IMR-90 (cell line): Measurements from ENCODE around the gene GTPBP6. TPM values are rescaled to one million over a fixed set of nuclear protein-coding genes. Genes with fewer than 3 reads are reported as not detected.

Source experiments
- ATAC-seq: fragments of 200-7000 bp; cut with Tn5 transposase; 2 replicates; pipeline ENCODE4 v1.9.1; 2020; ENCODE audit warnings: low read depth, mild to moderate bottlenecking, moderate library complexity
- BruUV-seq: library from RNA; stranded (reverse); fragments of 400-500 nt; replicated peaks from 2 replicates; lab custom pipeline; 2021; lab: Mats Ljungman, UMichigan
- CTCF ChIA-PET: fragments of 300-600 bp; formaldehyde crosslinking; extraction: SDS; loops from one replicate; lab custom pipeline; 2021; ENCODE audit warnings: antibody characterized with exemption; lab: Yijun Ruan, JAX
- POLR2A ChIA-PET: fragments of 300-600 bp; sonication (Branson Sonifier 250); formaldehyde crosslinking; loops from one replicate; lab custom pipeline; 2022; ENCODE audit warnings: antibody characterized with exemption; ENCODE audit not compliant: unreplicated experiment; lab: Charles Lee
- DNase-seq: peaks from one replicate; pipeline ENCODE4 v3.0.0; 2013
- H2AFZ ChIP-seq: replicated peaks from 2 replicates; pipeline ENCODE3; 2013; ENCODE audit warnings: low read length, mild to moderate bottlenecking; ENCODE audit not compliant: poor library complexity
- H2AK5ac ChIP-seq: 2 replicates; pipeline ENCODE4 v1.6.1; 2013; ENCODE audit warnings: low read depth, low read length, inconsistent platforms
- H2AK9ac ChIP-seq: replicated peaks from 2 replicates; pipeline ENCODE3; 2013; ENCODE audit warnings: mild to moderate bottlenecking, low read depth, low read length, moderate library complexity; ENCODE audit not compliant: poor library complexity
- H2BK120ac ChIP-seq: 2 replicates; pipeline ENCODE4 v1.6.1; 2013; ENCODE audit warnings: low read depth, low read length, inconsistent platforms
- H2BK15ac ChIP-seq: 3 replicates; pipeline ENCODE4 v1.6.1; 2013; ENCODE audit warnings: low read depth, low read length, inconsistent platforms
- H2BK20ac ChIP-seq: 2 replicates; pipeline ENCODE4 v1.6.1; 2013; ENCODE audit warnings: low read depth, mild to moderate bottlenecking, inconsistent platforms, low read length, moderate library complexity
- H2BK5ac ChIP-seq: 2 replicates; pipeline ENCODE4 v1.6.1; 2013; ENCODE audit warnings: mild to moderate bottlenecking, low read depth, low read length, inconsistent platforms; ENCODE audit not compliant: poor library complexity, severe bottlenecking
- H3K14ac ChIP-seq: replicated peaks from 2 replicates; pipeline ENCODE4 v1.6.1; 2013; ENCODE audit warnings: low read depth, low read length, inconsistent platforms
- H3K18ac ChIP-seq: 2 replicates; pipeline ENCODE4 v1.6.1; 2013; ENCODE audit warnings: low read depth, low read length, control low read depth
- H3K23ac ChIP-seq: 2 replicates; pipeline ENCODE4 v1.6.1; 2013; ENCODE audit warnings: low read depth, low read length, inconsistent platforms
- H3K27ac ChIP-seq: 2 replicates; pipeline ENCODE4 v1.5.1; 2013; ENCODE audit warnings: mild to moderate bottlenecking, control low read depth, low read length; ENCODE audit not compliant: insufficient read depth
- H3K27me3 ChIP-seq: 2 replicates; pipeline ENCODE4 v1.6.1; 2013; ENCODE audit warnings: low read length; ENCODE audit not compliant: control insufficient read depth, insufficient read depth
- H3K36me3 ChIP-seq: 2 replicates; pipeline ENCODE4 v1.6.1; 2013; ENCODE audit warnings: low read length, mixed read lengths; ENCODE audit not compliant: control insufficient read depth, insufficient read depth
- H3K4ac ChIP-seq: 2 replicates; pipeline ENCODE4 v1.6.1; 2013; ENCODE audit warnings: low read depth, low read length, inconsistent platforms
- H3K4me1 ChIP-seq: 2 replicates; pipeline ENCODE4 v1.6.1; 2013; ENCODE audit warnings: low read length, mixed read lengths; ENCODE audit not compliant: control insufficient read depth, insufficient read depth
- H3K4me2 ChIP-seq: 2 replicates; pipeline ENCODE4 v1.6.1; 2013; ENCODE audit warnings: low read depth, mild to moderate bottlenecking, control low read depth, low read length, moderate library complexity
- H3K4me3 ChIP-seq: 2 replicates; pipeline ENCODE4 v1.5.1; 2013; ENCODE audit warnings: low read depth, mild to moderate bottlenecking, control low read depth, low read length, moderate library complexity; ENCODE audit not compliant: insufficient read depth
- H3K56ac ChIP-seq: 2 replicates; pipeline ENCODE4 v1.6.1; 2013; ENCODE audit warnings: low read length, inconsistent platforms; ENCODE audit not compliant: insufficient read depth; ENCODE audit errors: extremely low read depth
- H3K79me1 ChIP-seq, 2 experiments: 2 replicates each; pipeline ENCODE4 v1.6.1; 2013; ENCODE audit warnings: low read length in 2 of 2, inconsistent platforms in 1 of 2, low read depth in 1 of 2
- H3K9ac ChIP-seq: 2 replicates; pipeline ENCODE4 v1.6.1; 2013; ENCODE audit warnings: low read depth, low read length, control low read depth
- H3K9me1 ChIP-seq: 2 replicates; pipeline ENCODE4 v1.6.1; 2013; ENCODE audit warnings: low read length, inconsistent platforms; ENCODE audit not compliant: insufficient read depth
- H3K9me3 ChIP-seq: 2 replicates; pipeline ENCODE4 v1.6.1; 2013; ENCODE audit warnings: low read length; ENCODE audit not compliant: control insufficient read depth, insufficient read depth
- H4K20me1 ChIP-seq: 2 replicates; pipeline ENCODE4 v1.6.1; 2013; ENCODE audit warnings: low read length, inconsistent platforms; ENCODE audit not compliant: insufficient read depth
- H4K5ac ChIP-seq: 2 replicates; pipeline ENCODE4 v1.6.1; 2013; ENCODE audit warnings: mild to moderate bottlenecking, low read depth, low read length, control low read depth
- H4K8ac ChIP-seq, 2 experiments: 2 replicates each; pipeline ENCODE4 v1.6.1; 2013; ENCODE audit warnings: low read depth in 2 of 2, low read length in 2 of 2, control low read depth in 1 of 2, inconsistent platforms in 1 of 2
- H4K91ac ChIP-seq: 2 replicates; pipeline ENCODE4 v1.6.1; 2013; ENCODE audit warnings: low read depth, low read length, inconsistent platforms; ENCODE audit not compliant: insufficient read depth
- BHLHE40 ChIP-seq: fragments of 150-350 bp; IDR thresholded peaks from 2 replicates; pipeline ENCODE4 v1.6.1; 2016; ENCODE audit warnings: mild to moderate bottlenecking, low read depth, low read length
- CHD1 ChIP-seq: IDR thresholded peaks from 2 replicates; pipeline ENCODE4 v1.6.1; 2012; ENCODE audit warnings: low read depth, low read length, improper control_type of control experiment
- CTCF ChIP-seq: conservative IDR thresholded peaks from 2 replicates; pipeline ENCODE4 v1.5.1; 2012; ENCODE audit warnings: mild to moderate bottlenecking, low read depth, low read length, improper control_type of control experiment
- ELK1 ChIP-seq: fragments of 150-350 bp; IDR thresholded peaks from 2 replicates; pipeline ENCODE4 v1.6.1; 2016; ENCODE audit warnings: low read depth, mild to moderate bottlenecking, low read length, moderate library complexity, borderline replicate concordance
- MAFK ChIP-seq: IDR thresholded peaks from 2 replicates; pipeline ENCODE4 v1.6.1; 2012; ENCODE audit warnings: low read depth, low read length, improper control_type of control experiment
- MAZ ChIP-seq: IDR thresholded peaks from 2 replicates; pipeline ENCODE4 v1.6.1; 2012; ENCODE audit warnings: low read depth, mild to moderate bottlenecking, low read length, improper control_type of control experiment, moderate library complexity, borderline replicate concordance
- MXI1 ChIP-seq: IDR thresholded peaks from 2 replicates; pipeline ENCODE4 v1.6.1; 2012; ENCODE audit warnings: low read depth, mild to moderate bottlenecking, low read length, moderate library complexity, borderline replicate concordance
- NFE2L2 ChIP-seq: fragments of 150-350 bp; IDR thresholded peaks from 2 replicates; pipeline ENCODE4 v1.6.1; 2016; ENCODE audit warnings: low read depth, mild to moderate bottlenecking, low read length
- POLR2A ChIP-seq: IDR thresholded peaks from 2 replicates; pipeline ENCODE4 v1.6.1; 2012; ENCODE audit warnings: mild to moderate bottlenecking, low read depth, low read length
- RAD21 ChIP-seq: IDR thresholded peaks from 2 replicates; pipeline ENCODE4 v1.6.1; 2012; ENCODE audit warnings: low read length, improper control_type of control experiment
- RCOR1 ChIP-seq: IDR thresholded peaks from 2 replicates; pipeline ENCODE4 v1.6.1; 2012; ENCODE audit warnings: mild to moderate bottlenecking, low read length, improper control_type of control experiment; ENCODE audit not compliant: insufficient replicate concordance
- RFX5 ChIP-seq: IDR thresholded peaks from 2 replicates; pipeline ENCODE4 v1.8.0; 2012; ENCODE audit warnings: low read depth, mild to moderate bottlenecking, low read length, moderate library complexity
- SMC3 ChIP-seq: fragments of 150-350 bp; IDR thresholded peaks from 2 replicates; pipeline ENCODE4 v1.6.1; 2016; ENCODE audit warnings: low read depth, mild to moderate bottlenecking, antibody characterized with exemption, low read length, moderate library complexity
- WGBS, 2 experiments: methylation state at CpG; one replicate each; pipeline versions ENCODE4 v1.1.5 to v1.1.7; 2013; ENCODE audit warnings: missing lambda C conversion rate in 2 of 2; ENCODE audit not compliant: insufficient read length in 1 of 2; ENCODE audit errors: extremely low coverage in 2 of 2; 5-methylcytosine and 5-hydroxymethylcytosine counted together
- dilution Hi-C: fragments of 300-500 bp; cut with HindIII; formaldehyde crosslinking; loops from one replicate; pipeline ENCODE4 v1.14.3; 2018; ENCODE audit warnings: low sequenced_read_pairs; ENCODE audit not compliant: unreplicated experiment
- in situ Hi-C: fragments of 300-500 bp; cut with MboI; formaldehyde crosslinking; loops from 3 replicates; pipeline ENCODE4 v1.14.3; 2019; ENCODE audit warnings: low sequenced_read_pairs, inconsistent platforms, mixed read lengths
- intact Hi-C: fragments of 100-400 bp; cut with micrococcal nuclease; formaldehyde crosslinking; loops from 2 replicates; pipeline ENCODE4 v1.10.0; 2022
- polyA plus RNA-seq, 3 experiments: library from polyadenylated mRNA; depleted of rRNA; stranded (reverse); fragments of >200 nt; gene quantifications; 2 replicates each; pipeline ENCODE4 v1.2.3, GENCODE V29; 2012; ENCODE audit warnings: low replicate concordance in 1 of 3
- total RNA-seq: library from RNA; depleted of rRNA; stranded (reverse); fragments of >200 nt; gene quantifications from 2 replicates; pipeline ENCODE4 v1.2.3, GENCODE V29; 2012

The GTPBP6 gene
- total and polyA plus RNA-seq, 2 of the 4 experiments (the other 2 are of a cell fraction) = 24.0 to 31.6 TPM

GRCh38 chrX:345020-345925 lies 26.7 kb upstream of the GTPBP6 start:
- ATAC-seq (no peak), DNase-seq (no peak)
- Histone ChIP-seq H2BK5ac (no peak overlapping the region), H3K27ac (no peak overlapping the region), H3K9me3 (peaks cover 10% of the 10 kb centered on the region; the same call in 1 of the 2 replicates), H2BK120ac (no peak overlapping the region), H3K79me1 (no peaks in the 10 kb centered on the region; a peak in 1 of 4 replicates), H2AFZ (no peak overlapping the region), H3K56ac (no peak overlapping the region), H3K4ac (no peak overlapping the region), H2AK9ac (no peak overlapping the region), H3K4me3 (no peak overlapping the region), H3K4me1 (no peaks in the 10 kb centered on the region; the same call in 1 of the 2 replicates), H3K4me2 (no peak overlapping the region), H3K14ac (no peak overlapping the region), H4K20me1 (no peaks in the 10 kb centered on the region), H3K27me3 (no peaks in the 10 kb centered on the region), H2BK15ac (no peak overlapping the region), H3K18ac (no peak overlapping the region), H4K8ac (no peak overlapping the region), H3K36me3 (peaks cover 22% of the 10 kb centered on the region), H3K9ac (no peak overlapping the region), H2BK20ac (no peak overlapping the region), H3K9me1 (no peaks in the 10 kb centered on the region), H3K23ac (no peak overlapping the region), H2AK5ac (no peak overlapping the region), H4K91ac (no peak overlapping the region), H4K5ac (no peak overlapping the region)
- no peak for TF ChIP-seq ELK1
- TF ChIP-seq CHD1 = no peak
- no peak for TF ChIP-seq RCOR1
- no peak for TF ChIP-seq RAD21
- no peak for TF ChIP-seq CTCF
- no peak for TF ChIP-seq MAZ
- no peak for TF ChIP-seq NFE2L2
- TF ChIP-seq MXI1 = no peak
- TF ChIP-seq SMC3 = no peak
- no peak for TF ChIP-seq MAFK
- no peak for TF ChIP-seq POLR2A
- TF ChIP-seq RFX5 = no peak
- no peak for TF ChIP-seq BHLHE40
- BruUV-seq = no TSS peak
- 90% methylated on average over 25 of the region's 63 CpGs; no CpG with 5 or more reads in 1 of the 2 experiments for WGBS, 2 experiments
- dilution Hi-C loops (no loop called here), intact Hi-C loops (no loop called here), in situ Hi-C loops (no loop called here)
- ChIA-PET POLR2A (no interaction called here), CTCF (no interaction called here)
